ENCODE measurements around the gene TBX3.
A peak's percentile ranks its signal among the peaks of the same experiment; 100 is the strongest.

Gene TBX3

DNA sequence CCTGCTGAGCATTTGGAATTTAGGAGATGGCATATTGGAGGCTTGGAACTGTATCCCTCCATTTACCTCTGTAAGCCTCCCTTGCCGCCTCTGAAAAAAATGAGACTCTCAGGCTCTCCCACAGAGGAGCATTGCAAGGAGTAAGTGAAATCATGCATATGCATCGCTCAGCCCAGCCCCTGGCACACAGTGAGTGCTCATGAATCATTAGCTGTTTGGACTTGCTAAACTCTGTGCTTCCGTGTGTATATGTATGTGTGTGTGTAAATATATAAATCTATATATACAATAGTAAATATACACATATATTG is 17.1 kb upstream of the TBX3 start:
- H3K9me3 ChIP-seq (ENCODE audit: insufficient read depth, low read length): no peaks in the 10 kb centered on the region
- no peak overlapping the region for H3K9ac ChIP-seq (ENCODE audit: insufficient read length, low read depth)
- peaks cover 82% of the 10 kb centered on the region for H3K27me3 ChIP-seq (ENCODE audit: insufficient read depth, insufficient read length)
- no peak for DNase-seq (ENCODE audit: low read depth, low spot score)
- peak; percentile 22 for TF ChIP-seq SUZ12 (IDR thresholded peaks at IDR 0.05; ENCODE audit: extremely low read depth, insufficient read depth, insufficient read length)
- TF ChIP-seq ZNF274 (IDR thresholded peaks at IDR 0.05; ENCODE audit: low read depth, low read length): no peak
- H3K4me3 ChIP-seq (ENCODE audit: insufficient read length, low read depth): no peak overlapping the region
- H3K36me3 ChIP-seq (ENCODE audit: insufficient read depth, insufficient read length, low read length): no peaks in the 10 kb centered on the region
- peaks cover 23% of the 10 kb centered on the region for H3K4me1 ChIP-seq (ENCODE audit: insufficient read depth, insufficient read length)

- Histone ChIP-seq H3K9ac (ENCODE audit: insufficient read length, low read depth) (peak overlapping the region; percentile 29), H3K9me3 (ENCODE audit: insufficient read depth, low read length) (no peaks in the 10 kb centered on the region), H3K4me3 (ENCODE audit: insufficient read length, low read depth) (peak overlapping the region; percentile 23), H3K36me3 (ENCODE audit: insufficient read depth, insufficient read length, low read length) (no peaks in the 10 kb centered on the region), H3K27me3 (ENCODE audit: insufficient read depth, insufficient read length) (peaks cover 87% of the 10 kb centered on the region), H3K4me1 (ENCODE audit: insufficient read depth, insufficient read length) (peaks cover 23% of the 10 kb centered on the region)
- peak; percentile 54 for TF ChIP-seq SUZ12 (IDR thresholded peaks at IDR 0.05; ENCODE audit: extremely low read depth, insufficient read depth, insufficient read length)
- TF ChIP-seq YY1 (IDR thresholded peaks at IDR 0.05; ENCODE audit: insufficient read depth, insufficient read length): no peak
- DNase-seq (ENCODE audit: low read depth, low spot score): no peak
Observed at GRCh38 chr12:114700392-114701103, 16.6 kb upstream of the TBX3 start.

DNA sequence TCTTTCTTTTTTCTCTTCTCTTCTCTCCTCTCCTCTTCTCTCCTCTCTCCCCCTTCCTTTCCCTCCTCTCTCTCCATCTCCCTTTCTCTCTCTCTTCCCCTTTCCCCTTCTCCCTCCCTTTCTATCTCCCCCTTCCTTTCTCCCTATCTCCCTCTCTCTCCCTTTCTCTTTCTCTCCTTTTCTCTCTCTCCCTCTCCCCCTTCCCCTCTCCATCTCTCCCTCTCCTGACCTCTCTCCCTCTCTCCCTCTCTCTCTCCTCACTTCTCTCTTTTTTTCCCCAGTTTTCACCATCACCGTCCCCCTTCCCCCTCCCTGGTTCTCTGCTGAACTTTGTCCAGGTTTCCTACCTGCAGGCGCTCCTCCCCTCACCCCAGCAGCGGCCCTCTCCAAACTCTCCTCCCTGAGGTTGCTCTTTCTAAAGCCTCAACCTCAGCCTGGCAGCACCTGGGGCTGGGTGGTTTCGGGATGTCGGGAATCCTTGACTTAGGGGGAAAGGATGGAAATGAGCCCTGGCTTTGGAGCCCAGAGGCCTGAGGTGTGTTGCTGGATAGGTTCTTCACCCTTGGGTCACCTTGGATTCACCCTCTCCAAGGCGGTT is 14.7 kb upstream of the TBX3 start:
- Histone ChIP-seq H3K36me3 (ENCODE audit: insufficient read depth, insufficient read length, low read length) (no peaks in the 10 kb centered on the region), H3K27me3 (ENCODE audit: insufficient read depth, insufficient read length) (peaks cover 98% of the 10 kb centered on the region), H3K4me1 (ENCODE audit: insufficient read depth, insufficient read length) (peaks cover 16% of the 10 kb centered on the region), H3K9ac (ENCODE audit: insufficient read length, low read depth) (no peak overlapping the region), H3K4me3 (ENCODE audit: insufficient read length, low read depth) (peak overlapping the region; percentile 31), H3K9me3 (ENCODE audit: insufficient read depth, low read length) (no peaks in the 10 kb centered on the region)
- no peak for TF ChIP-seq YY1 (IDR thresholded peaks at IDR 0.05; ENCODE audit: insufficient read depth, insufficient read length)
- no peak for TF ChIP-seq SUZ12 (IDR thresholded peaks at IDR 0.05; ENCODE audit: extremely low read depth, insufficient read depth, insufficient read length)
- TF ChIP-seq ZNF274 (IDR thresholded peaks at IDR 0.05; ENCODE audit: low read depth, low read length): no peak
- no peak for DNase-seq (ENCODE audit: low read depth, low spot score)

- peak overlapping the region; percentile 31 for H3K4me3 ChIP-seq (ENCODE audit: insufficient read length, low read depth)
Observed at GRCh38 chr12:114697741-114698565, 14.0 kb upstream of the TBX3 start.

GRCh38 chr12:114697243-114697716 is 13.3 kb upstream of the TBX3 start:
- H3K36me3 ChIP-seq (ENCODE audit: insufficient read depth, insufficient read length, low read length): no peaks in the 10 kb centered on the region
- no peak for DNase-seq (ENCODE audit: low read depth, low spot score)
- TF ChIP-seq ZNF274 (IDR thresholded peaks at IDR 0.05; ENCODE audit: low read depth, low read length) (no peak), YY1 (IDR thresholded peaks at IDR 0.05; ENCODE audit: insufficient read depth, insufficient read length) (no peak), SUZ12 (IDR thresholded peaks at IDR 0.05; ENCODE audit: extremely low read depth, insufficient read depth, insufficient read length) (no peak)
- H3K27me3 ChIP-seq (ENCODE audit: insufficient read depth, insufficient read length): peaks cover 100% of the 10 kb centered on the region
- peaks cover 15% of the 10 kb centered on the region for H3K4me1 ChIP-seq (ENCODE audit: insufficient read depth, insufficient read length)
- no peak overlapping the region for H3K4me3 ChIP-seq (ENCODE audit: insufficient read length, low read depth)
- no peak overlapping the region for H3K9ac ChIP-seq (ENCODE audit: insufficient read length, low read depth)
- H3K9me3 ChIP-seq (ENCODE audit: insufficient read depth, low read length): no peaks in the 10 kb centered on the region

More at GRCh38 chr12:114697741-114698565, 14.0 kb upstream of the TBX3 start:
- Histone ChIP-seq H3K4me1 (ENCODE audit: insufficient read depth, insufficient read length) (peaks cover 15% of the 10 kb centered on the region), H3K9ac (ENCODE audit: insufficient read length, low read depth) (peak overlapping the region; percentile 57), H3K9me3 (ENCODE audit: insufficient read depth, low read length) (no peaks in the 10 kb centered on the region), H3K27me3 (ENCODE audit: insufficient read depth, insufficient read length) (peaks cover 100% of the 10 kb centered on the region), H3K36me3 (ENCODE audit: insufficient read depth, insufficient read length, low read length) (no peaks in the 10 kb centered on the region)
- TF ChIP-seq YY1 (IDR thresholded peaks at IDR 0.05; ENCODE audit: insufficient read depth, insufficient read length) (no peak), SUZ12 (IDR thresholded peaks at IDR 0.05; ENCODE audit: extremely low read depth, insufficient read depth, insufficient read length) (peak; percentile 70)
- DNase-seq (ENCODE audit: low read depth, low spot score): no peak

GRCh38 chr12:114696443-114697242 is 12.7 kb upstream of the TBX3 start:
- DNase-seq (ENCODE audit: low read depth, low spot score): no peak
- H3K36me3 ChIP-seq (ENCODE audit: insufficient read depth, insufficient read length, low read length): no peaks in the 10 kb centered on the region
- H3K27me3 ChIP-seq (ENCODE audit: insufficient read depth, insufficient read length): peaks cover 100% of the 10 kb centered on the region
- no peaks in the 10 kb centered on the region for H3K9me3 ChIP-seq (ENCODE audit: insufficient read depth, low read length)
- H3K9ac ChIP-seq (ENCODE audit: insufficient read length, low read depth): no peak overlapping the region
- TF ChIP-seq YY1 (IDR thresholded peaks at IDR 0.05; ENCODE audit: insufficient read depth, insufficient read length) (no peak), SUZ12 (IDR thresholded peaks at IDR 0.05; ENCODE audit: extremely low read depth, insufficient read depth, insufficient read length) (peak; percentile 85)
- peaks cover 15% of the 10 kb centered on the region for H3K4me1 ChIP-seq (ENCODE audit: insufficient read depth, insufficient read length)
- H3K4me3 ChIP-seq (ENCODE audit: insufficient read length, low read depth): no peak overlapping the region

All from NT2/D1 (cell line).